LNCaP clone FGC (cell line): ENCODE results near the gene CLEC17A.

Experiments
- DNase-seq: peaks from one replicate; pipeline ENCODE4 v3.0.0-alpha.2; 2011; ENCODE audit warnings: low read depth
- H3K4me3 ChIP-seq: 2 replicates; pipeline ENCODE4 v1.5.1; 2011; ENCODE audit warnings: mild to moderate bottlenecking, low read depth, low read length, control low read depth
- TF ChIP-seq, protein P1 (sequence below): IDR thresholded peaks from 2 replicates; pipeline ENCODE4 v1.5.1; 2012; ENCODE audit warnings: mild to moderate bottlenecking; ENCODE audit not compliant: control insufficient read depth, insufficient read depth; ENCODE audit errors: extremely low read depth

The CLEC17A gene

DNA sequence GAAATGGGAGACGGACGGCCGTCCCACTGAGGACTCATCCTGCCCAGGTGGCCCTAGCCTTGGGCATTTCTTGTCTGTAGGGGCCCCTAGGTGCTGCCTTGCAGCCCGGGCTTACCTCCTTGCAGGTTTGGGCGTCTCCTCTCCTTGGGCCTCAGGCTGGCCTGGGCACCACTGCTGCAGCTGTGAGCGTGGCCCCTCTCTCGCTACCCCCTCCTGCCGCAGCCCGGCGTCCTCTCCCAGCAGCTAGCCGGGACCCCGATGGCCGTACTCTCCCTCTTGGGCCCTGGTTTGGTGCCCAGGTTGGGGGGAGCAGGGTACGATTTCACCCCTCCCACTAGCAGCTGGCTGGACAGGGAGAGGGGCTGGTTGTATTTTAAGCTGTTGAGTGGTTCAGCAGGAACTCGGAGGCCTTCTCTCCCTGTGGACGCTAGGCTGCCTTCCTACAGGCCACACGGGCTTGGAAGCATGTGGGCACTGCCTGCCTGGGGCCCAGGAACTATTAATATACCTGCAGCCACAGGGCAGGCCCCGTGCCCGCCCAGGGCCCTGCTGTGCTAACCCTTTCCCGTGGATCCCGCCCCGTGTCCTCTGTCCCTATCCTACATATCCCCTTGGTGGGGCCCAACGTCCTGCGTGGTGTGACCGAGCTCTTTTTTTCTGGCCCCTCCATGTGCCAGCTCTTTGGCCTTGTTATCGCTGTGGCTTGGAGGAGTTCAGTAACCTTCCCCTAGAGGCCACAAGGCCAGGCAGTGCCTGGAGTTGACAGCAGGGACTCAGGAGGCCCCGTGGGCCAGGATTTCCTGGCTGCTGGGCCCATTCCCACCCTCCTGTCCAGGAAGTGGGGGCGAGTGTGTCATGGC, 22.7 kb upstream of the CLEC17A start:
- H3K4me3 ChIP-seq = no peak overlapping the region
- no peak for DNase-seq
- TF ChIP-seq, protein P1, sequence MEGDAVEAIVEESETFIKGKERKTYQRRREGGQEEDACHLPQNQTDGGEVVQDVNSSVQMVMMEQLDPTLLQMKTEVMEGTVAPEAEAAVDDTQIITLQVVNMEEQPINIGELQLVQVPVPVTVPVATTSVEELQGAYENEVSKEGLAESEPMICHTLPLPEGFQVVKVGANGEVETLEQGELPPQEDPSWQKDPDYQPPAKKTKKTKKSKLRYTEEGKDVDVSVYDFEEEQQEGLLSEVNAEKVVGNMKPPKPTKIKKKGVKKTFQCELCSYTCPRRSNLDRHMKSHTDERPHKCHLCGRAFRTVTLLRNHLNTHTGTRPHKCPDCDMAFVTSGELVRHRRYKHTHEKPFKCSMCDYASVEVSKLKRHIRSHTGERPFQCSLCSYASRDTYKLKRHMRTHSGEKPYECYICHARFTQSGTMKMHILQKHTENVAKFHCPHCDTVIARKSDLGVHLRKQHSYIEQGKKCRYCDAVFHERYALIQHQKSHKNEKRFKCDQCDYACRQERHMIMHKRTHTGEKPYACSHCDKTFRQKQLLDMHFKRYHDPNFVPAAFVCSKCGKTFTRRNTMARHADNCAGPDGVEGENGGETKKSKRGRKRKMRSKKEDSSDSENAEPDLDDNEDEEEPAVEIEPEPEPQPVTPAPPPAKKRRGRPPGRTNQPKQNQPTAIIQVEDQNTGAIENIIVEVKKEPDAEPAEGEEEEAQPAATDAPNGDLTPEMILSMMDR = no peak

DNA sequence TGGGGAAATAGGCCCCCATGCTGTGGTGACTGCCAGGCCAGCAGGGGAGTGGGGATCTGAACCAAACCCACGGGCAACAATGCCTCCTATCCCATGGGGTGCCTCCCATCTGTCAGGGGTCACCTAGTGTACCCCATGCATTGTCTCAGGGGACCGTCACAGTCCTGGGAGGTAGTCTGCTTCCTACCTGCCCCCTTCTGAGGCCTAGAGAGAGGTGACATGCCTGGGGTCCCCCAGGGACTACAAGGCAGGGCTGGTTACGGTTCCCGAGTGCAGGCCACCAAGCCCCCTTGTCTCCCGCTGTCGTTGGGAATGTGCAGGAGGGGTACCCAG, 22.1 kb upstream of the CLEC17A start:
- TF ChIP-seq, protein P1 = no peak
- H3K4me3 ChIP-seq = no peak overlapping the region
- DNase-seq = no peak

DNA sequence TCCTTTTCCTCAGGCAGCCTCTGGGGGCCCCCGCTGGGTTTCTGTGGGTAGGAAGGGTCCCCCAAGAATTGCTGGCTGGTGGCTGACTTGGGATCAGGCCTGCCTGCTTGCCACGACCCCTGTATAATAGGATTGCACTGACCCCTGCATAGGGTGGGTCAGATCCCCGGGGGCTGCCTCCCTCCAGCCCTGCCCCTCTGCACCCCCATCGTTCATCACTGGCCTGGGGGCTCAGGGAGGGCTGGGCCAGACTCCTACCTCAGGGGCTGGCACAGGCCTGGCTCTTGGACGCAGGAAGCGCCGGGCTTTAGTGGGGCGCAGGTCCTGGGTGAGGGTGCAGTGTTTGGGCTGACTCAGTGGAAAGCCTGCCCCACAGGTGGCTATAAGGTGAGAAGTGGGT, 21.6 kb upstream of the CLEC17A start:
- TF ChIP-seq, protein P1 = no peak
- no peak overlapping the region for H3K4me3 ChIP-seq
- no peak for DNase-seq

DNA sequence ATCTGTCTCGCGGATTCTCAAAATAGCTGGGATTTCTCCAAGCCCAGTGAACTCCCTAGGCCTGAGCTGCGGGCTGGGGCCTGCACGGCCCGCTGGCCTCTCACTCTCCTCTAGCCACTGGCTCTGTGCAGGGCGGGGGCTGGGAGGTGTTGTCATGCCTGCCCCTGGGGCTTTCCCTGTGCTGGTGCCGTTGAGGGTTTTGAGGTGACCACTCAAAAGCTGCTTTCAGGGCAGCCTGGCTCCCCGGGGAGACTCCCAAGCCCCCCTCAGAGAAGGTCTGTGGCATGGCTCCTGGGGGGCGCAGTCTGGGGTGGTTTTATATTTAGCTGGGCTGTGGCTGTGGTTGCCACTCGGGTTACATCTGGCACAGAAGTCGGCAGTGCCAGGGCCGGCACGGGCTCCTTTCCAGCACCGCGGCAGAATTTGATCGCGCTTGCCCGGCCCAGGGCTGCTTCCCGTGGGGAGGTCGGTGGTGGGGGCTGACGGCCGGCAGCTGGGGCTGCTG, 21.0 kb upstream of the CLEC17A start:
- TF ChIP-seq, protein P1 = no peak
- no peak overlapping the region for H3K4me3 ChIP-seq
- DNase-seq = no peak

DNA sequence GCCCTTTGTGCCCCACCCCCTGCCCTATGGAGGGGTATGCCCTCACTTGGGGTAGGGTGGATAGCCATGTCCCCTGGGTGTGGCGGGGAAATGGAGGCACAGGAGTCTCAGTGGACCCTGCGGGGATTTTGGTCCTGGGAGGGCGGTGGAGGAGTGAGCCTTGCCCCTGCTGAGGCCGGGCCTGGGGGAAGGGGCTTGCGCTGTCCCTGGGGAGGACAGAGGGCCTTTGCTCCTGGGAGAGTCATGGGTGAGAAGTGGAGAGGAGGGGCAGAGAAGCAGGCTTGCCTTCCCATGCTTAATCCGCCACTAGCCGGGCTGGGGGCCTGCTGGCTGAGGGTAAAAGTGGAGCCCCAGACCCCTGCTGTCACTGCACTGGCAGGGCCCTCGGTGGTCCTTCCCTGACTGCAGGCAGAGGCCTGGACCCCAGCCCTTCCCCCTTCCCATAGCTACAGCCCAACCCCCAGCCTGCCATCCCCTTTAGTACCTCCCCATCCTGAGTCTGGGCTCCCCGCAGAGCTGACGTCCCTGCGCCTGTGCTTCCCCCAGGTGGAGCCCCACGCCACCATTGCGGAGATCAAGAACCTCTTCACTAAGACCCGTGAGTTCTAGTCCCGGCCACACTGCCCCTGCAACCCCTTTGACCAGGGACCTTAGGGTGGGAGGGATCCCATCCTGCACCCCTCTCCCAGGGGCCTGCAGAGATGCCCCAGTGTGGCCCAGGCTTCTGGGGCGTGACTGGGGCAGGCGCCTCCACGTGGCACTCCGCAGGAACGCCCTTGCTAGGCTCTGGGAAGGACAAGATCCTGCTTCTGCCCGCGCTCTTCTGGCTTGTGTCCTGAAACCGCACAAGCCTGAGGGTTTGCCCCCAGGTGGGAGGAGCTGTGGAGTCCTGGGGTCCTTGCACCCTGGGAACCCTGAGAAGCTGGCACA, 20.0 kb upstream of the CLEC17A start:
- H3K4me3 ChIP-seq = no peak overlapping the region
- no peak for DNase-seq
- TF ChIP-seq, protein P1 = no peak

DNA sequence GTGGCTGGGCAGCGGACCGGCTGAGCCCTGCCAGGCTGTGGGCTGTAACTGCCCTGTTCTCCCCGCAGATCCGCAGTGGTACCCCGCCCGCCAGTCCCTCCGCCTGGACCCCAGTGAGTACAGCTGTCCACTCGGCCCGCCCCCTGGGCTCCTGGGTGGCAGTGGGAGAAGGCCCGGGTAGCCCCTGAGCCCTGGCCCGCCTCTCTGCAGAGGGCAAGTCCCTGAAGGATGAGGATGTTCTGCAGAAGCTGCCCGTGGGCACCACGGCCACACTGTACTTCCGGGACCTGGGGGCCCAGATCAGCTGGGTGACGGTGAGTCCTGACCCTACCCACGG, 19.3 kb upstream of the CLEC17A start:
- DNase-seq = no peak
- TF ChIP-seq, protein P1 = no peak
- H3K4me3 ChIP-seq = no peak overlapping the region
